ENCODE measurements around the gene AMZ2.
"Not testable (repeated sequence)": the region's sequence is repeated elsewhere in the genome, so short reads cannot be mapped to it uniquely, and the experiment has no call there.

The AMZ2 gene

DNA sequence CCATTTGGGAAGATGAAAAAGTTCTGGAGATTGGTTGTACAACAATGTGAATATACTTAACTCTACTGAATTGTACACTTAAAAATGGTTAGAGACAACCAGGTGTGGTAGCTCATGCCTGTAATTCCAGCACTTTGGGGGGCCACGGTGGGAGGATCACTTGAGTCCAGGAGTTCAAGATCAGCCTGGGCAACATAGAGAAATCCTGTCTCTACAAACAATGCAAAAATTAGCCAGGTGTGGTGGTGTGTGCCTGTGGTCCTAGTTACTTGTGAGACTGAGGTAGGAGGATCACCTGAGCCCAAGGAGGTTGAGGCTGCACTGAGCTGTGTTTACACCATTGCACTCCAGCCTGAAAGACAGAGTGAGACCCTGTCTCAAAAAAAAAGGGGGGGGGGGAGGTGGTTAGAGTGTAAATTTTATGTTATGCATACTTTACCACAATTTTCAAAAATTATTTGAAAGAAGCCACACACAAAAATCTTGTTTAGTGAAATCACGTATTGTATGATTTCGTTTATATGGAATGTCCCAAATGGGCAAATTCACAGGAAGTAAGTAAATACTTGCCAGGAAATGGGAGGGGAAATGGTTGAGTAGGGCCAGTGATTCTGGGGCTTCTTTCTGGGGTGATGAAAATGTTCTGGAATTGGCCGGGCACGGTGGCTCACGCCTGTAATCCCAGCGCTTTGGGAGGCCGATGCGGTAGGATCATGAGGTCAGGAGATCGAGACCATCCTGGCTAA, 37.1 kb upstream of the AMZ2 start:
- TF ChIP-seq, protein P1, sequence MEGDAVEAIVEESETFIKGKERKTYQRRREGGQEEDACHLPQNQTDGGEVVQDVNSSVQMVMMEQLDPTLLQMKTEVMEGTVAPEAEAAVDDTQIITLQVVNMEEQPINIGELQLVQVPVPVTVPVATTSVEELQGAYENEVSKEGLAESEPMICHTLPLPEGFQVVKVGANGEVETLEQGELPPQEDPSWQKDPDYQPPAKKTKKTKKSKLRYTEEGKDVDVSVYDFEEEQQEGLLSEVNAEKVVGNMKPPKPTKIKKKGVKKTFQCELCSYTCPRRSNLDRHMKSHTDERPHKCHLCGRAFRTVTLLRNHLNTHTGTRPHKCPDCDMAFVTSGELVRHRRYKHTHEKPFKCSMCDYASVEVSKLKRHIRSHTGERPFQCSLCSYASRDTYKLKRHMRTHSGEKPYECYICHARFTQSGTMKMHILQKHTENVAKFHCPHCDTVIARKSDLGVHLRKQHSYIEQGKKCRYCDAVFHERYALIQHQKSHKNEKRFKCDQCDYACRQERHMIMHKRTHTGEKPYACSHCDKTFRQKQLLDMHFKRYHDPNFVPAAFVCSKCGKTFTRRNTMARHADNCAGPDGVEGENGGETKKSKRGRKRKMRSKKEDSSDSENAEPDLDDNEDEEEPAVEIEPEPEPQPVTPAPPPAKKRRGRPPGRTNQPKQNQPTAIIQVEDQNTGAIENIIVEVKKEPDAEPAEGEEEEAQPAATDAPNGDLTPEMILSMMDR (IDR thresholded peaks at IDR 0.05; ENCODE audit: low read depth, low read length) = no peak
- H3K4me3 ChIP-seq (ENCODE audit: low read depth, low read length) = no peak overlapping the region
- DNase-seq = no peak
- no peak overlapping the region for H3K27ac ChIP-seq
- no peaks in the 10 kb centered on the region for H3K9me3 ChIP-seq (ENCODE audit: severe bottlenecking)
- H3K27me3 ChIP-seq (ENCODE audit: insufficient read depth, low read depth, severe bottlenecking) = no peaks in the 10 kb centered on the region
- peaks cover 15% of the 10 kb centered on the region for H3K36me3 ChIP-seq

GRCh38 chr17:68213428-68214411, 34.1 kb upstream of the AMZ2 start:
- not testable (repeated sequence) for DNase-seq; H3K27me3 ChIP-seq (ENCODE audit: insufficient read depth, low read depth, severe bottlenecking); H3K4me3 ChIP-seq (ENCODE audit: low read depth, low read length); H3K27ac ChIP-seq; H3K9me3 ChIP-seq (ENCODE audit: severe bottlenecking)
- H3K36me3 ChIP-seq = peaks cover 15% of the 10 kb centered on the region

DNA sequence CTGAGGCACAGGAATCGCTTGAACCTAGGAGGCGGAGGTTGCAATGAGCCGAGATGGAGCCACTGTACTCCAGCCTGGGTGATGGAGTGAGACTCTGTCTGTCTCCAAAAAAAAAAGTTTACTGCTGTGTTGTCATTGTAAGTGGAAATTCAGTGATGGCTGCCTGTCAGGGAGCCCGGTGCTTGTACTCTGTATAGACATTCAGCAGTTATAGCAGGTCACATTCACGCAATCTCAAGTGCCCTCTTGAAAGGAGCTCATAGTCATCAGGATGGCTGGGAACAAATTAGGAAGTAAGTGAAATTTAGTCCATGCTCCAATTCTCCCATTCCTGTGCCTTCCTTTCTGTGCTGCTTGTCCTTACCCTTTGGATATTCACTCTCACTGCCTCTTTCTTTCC, 32.4 kb upstream of the AMZ2 start:
- H3K9me3 ChIP-seq (ENCODE audit: severe bottlenecking); H3K27me3 ChIP-seq (ENCODE audit: insufficient read depth, low read depth, severe bottlenecking); H3K36me3 ChIP-seq; H3K27ac ChIP-seq; H3K4me3 ChIP-seq (ENCODE audit: low read depth, low read length); DNase-seq: not testable (repeated sequence)

- H3K27me3 ChIP-seq (ENCODE audit: insufficient read depth, low read depth, severe bottlenecking); H3K36me3 ChIP-seq; H3K27ac ChIP-seq; H3K9me3 ChIP-seq (ENCODE audit: severe bottlenecking); H3K4me3 ChIP-seq (ENCODE audit: low read depth, low read length); DNase-seq: not testable (repeated sequence)
Observed at GRCh38 chr17:68219429-68219828, 28.4 kb upstream of the AMZ2 start.

DNA sequence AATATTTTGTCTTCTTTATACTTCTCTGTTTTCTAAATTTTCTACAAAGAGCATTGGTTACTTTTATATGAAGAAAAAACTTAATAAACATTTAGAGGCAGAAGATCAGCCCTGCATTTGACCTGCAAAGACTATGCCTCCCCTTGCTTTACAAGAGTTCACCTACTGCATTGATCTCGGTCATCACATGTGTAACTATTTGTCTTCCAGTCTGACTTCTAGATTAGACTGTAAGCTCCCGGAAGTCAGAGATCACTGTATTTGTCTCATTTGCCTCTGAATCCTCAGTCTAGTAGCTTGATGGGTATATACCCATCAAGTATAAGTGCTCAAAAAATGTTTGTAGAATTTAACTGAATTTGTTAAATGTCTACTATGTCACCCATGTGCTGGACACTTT, 27.7 kb upstream of the AMZ2 start:
- not testable (repeated sequence) for H3K36me3 ChIP-seq; H3K27ac ChIP-seq; H3K9me3 ChIP-seq (ENCODE audit: severe bottlenecking); DNase-seq; H3K4me3 ChIP-seq (ENCODE audit: low read depth, low read length); H3K27me3 ChIP-seq (ENCODE audit: insufficient read depth, low read depth, severe bottlenecking)

- not testable (repeated sequence) for H3K9me3 ChIP-seq (ENCODE audit: severe bottlenecking); H3K27me3 ChIP-seq (ENCODE audit: insufficient read depth, low read depth, severe bottlenecking); H3K4me3 ChIP-seq (ENCODE audit: low read depth, low read length); H3K36me3 ChIP-seq; H3K27ac ChIP-seq; DNase-seq
Observed at GRCh38 chr17:68220786-68221185, 27.1 kb upstream of the AMZ2 start.

- Histone ChIP-seq H3K27me3 (ENCODE audit: insufficient read depth, low read depth, severe bottlenecking) (no peaks in the 10 kb centered on the region), H3K36me3 (peaks cover 3% of the 10 kb centered on the region; the same call in 1 of the 2 replicates), H3K27ac (no peak overlapping the region), H3K4me3 (ENCODE audit: low read depth, low read length) (no peak overlapping the region), H3K9me3 (ENCODE audit: severe bottlenecking) (no peaks in the 10 kb centered on the region)
- TF ChIP-seq, protein P1 (IDR thresholded peaks at IDR 0.05; ENCODE audit: low read depth, low read length) = no peak
- DNase-seq = no peak
Observed at GRCh38 chr17:68221786-68222185, 26.1 kb upstream of the AMZ2 start.

DNA sequence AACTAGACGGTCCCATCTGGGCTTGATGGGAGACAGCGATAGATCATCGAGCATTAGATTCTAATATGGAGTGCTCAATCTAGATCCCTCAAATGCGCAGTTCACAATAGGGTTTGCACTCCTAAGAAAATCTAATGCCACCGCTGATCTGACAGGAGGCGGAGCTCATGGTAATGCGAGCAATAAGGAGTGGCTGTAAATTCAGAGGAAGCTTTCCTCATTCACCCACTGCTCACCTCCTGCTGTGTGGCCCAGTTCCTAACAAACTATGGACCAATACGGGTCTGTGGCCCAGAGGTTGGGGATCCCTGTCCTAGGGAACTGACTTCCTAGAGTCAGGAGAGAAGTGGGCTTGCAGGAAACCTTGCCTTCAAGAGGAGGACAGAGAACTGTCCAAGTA, 25.2 kb upstream of the AMZ2 start:
- no peak overlapping the region for H3K27ac ChIP-seq
- no peaks in the 10 kb centered on the region for H3K27me3 ChIP-seq (ENCODE audit: insufficient read depth, low read depth, severe bottlenecking)
- H3K9me3 ChIP-seq (ENCODE audit: severe bottlenecking) = no peaks in the 10 kb centered on the region
- H3K36me3 ChIP-seq = peaks cover 3% of the 10 kb centered on the region; the same call in 1 of the 2 replicates
- no peak overlapping the region for H3K4me3 ChIP-seq (ENCODE audit: low read depth, low read length)
- DNase-seq = no peak
- TF ChIP-seq, protein P1 (IDR thresholded peaks at IDR 0.05; ENCODE audit: low read depth, low read length) = no peak

GRCh38 chr17:68225055-68225454, 22.8 kb upstream of the AMZ2 start:
- not testable (repeated sequence) for H3K27ac ChIP-seq; H3K36me3 ChIP-seq; DNase-seq; H3K9me3 ChIP-seq (ENCODE audit: severe bottlenecking); H3K27me3 ChIP-seq (ENCODE audit: insufficient read depth, low read depth, severe bottlenecking); H3K4me3 ChIP-seq (ENCODE audit: low read depth, low read length)

GRCh38 chr17:68228039-68228680, 19.7 kb upstream of the AMZ2 start:
- H3K36me3 ChIP-seq; H3K9me3 ChIP-seq (ENCODE audit: severe bottlenecking); H3K27ac ChIP-seq; H3K27me3 ChIP-seq (ENCODE audit: insufficient read depth, low read depth, severe bottlenecking); DNase-seq; H3K4me3 ChIP-seq (ENCODE audit: low read depth, low read length): not testable (repeated sequence)

Measured in WERI-Rb-1 (cell line).